Activated T-cell treated with anti-CD3 and anti-CD28 coated beads, Interleukin-2, amount 50 U/mL, for 24 hours (primary cell): ENCODE results near the gene PPIE.

Experiments
- DNase-seq: peaks from one replicate; pipeline ENCODE4 v3.0.0-alpha.2; 2020
- H3K27ac Mint-ChIP-seq: 2 replicates; pipeline ENCODE4 v1.8.0; 2020; ENCODE audit warnings: mild to moderate bottlenecking, mixed read lengths
- H3K27me3 Mint-ChIP-seq: 2 replicates; pipeline ENCODE4 v1.8.0; 2020; ENCODE audit warnings: mixed read lengths
- H3K36me3 Mint-ChIP-seq: 2 replicates; pipeline ENCODE4 v1.8.0; 2020; ENCODE audit warnings: low read depth, mixed read lengths
- H3K4me1 Mint-ChIP-seq: 2 replicates; pipeline ENCODE4 v1.8.0; 2020; ENCODE audit warnings: low read depth, mixed read lengths
- H3K4me3 Mint-ChIP-seq: 2 replicates; pipeline ENCODE4 v1.8.0; 2020; ENCODE audit warnings: mild to moderate bottlenecking, moderate library complexity, mixed read lengths
- H3K9me3 Mint-ChIP-seq: 2 replicates; pipeline ENCODE4 v1.8.0; 2020; ENCODE audit warnings: mixed read lengths

PPIE gene

DNA sequence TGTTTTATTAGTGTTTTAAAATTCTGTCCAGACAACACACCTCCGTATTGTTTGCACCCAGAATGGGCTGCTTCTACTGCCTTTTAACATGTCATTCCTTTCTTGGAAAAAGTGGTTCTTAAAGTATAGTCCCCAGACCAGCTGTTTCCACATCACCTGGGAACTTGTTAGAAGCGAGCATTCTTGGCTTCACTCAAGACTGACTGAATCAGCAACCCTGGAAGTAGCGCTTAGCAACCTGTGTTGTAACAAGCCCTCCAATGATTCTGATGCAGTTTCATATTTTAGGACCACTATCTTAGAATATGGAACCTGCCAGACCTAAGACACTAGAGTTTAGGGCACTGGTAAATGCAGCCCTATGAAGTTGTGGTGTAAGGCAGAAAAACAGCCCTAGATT is 6.0 kb upstream of the PPIE start:
- no peaks in the 10 kb centered on the region for H3K36me3 Mint-ChIP-seq
- DNase-seq, result no peak
- no peak overlapping the region for H3K4me3 Mint-ChIP-seq
- no peak overlapping the region for H3K27ac Mint-ChIP-seq
- H3K9me3 Mint-ChIP-seq, result no peaks in the 10 kb centered on the region
- peaks cover 70% of the 10 kb centered on the region for H3K27me3 Mint-ChIP-seq
- peaks cover 26% of the 10 kb centered on the region for H3K4me1 Mint-ChIP-seq

GRCh38 chr1:39733161-39733560 is 5.5 kb upstream of the PPIE start:
- no peak for DNase-seq
- Mint-ChIP-seq H3K27me3 (peaks cover 66% of the 10 kb centered on the region), H3K4me1 (peaks cover 24% of the 10 kb centered on the region), H3K27ac (no peak overlapping the region), H3K9me3 (no peaks in the 10 kb centered on the region), H3K4me3 (no peak overlapping the region), H3K36me3 (no peaks in the 10 kb centered on the region)

DNA sequence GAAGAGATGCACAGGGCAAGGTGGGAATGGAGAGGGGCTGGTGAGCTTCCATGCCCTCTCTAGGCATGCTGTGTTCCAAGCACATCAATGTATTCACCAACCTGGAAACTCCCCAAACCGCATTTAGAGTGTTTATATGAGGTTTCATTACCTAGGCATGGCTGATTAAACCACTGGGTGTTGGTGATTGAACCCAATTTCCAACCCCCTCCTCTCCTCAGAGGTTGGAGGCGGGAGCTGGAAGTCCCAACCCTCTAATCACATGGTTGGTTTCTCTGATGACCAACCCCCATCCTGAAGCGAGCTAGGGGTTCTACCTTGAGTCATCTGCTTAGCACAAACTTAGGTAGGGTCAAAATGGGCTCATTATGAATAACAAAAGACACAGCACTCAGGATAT is 3.0 kb upstream of the PPIE start:
- Mint-ChIP-seq H3K4me1 (peaks cover 34% of the 10 kb centered on the region), H3K9me3 (no peaks in the 10 kb centered on the region), H3K4me3 (no peak overlapping the region), H3K27ac (no peak overlapping the region), H3K27me3 (peaks cover 41% of the 10 kb centered on the region), H3K36me3 (peaks cover 18% of the 10 kb centered on the region)
- no peak for DNase-seq

GRCh38 chr1:39737546-39738169 is 1.0 kb upstream of the PPIE start:
- Mint-ChIP-seq H3K9me3 (no peaks in the 10 kb centered on the region), H3K36me3 (peaks cover 38% of the 10 kb centered on the region), H3K27me3 (peaks cover 31% of the 10 kb centered on the region), H3K4me1 (peaks cover 41% of the 10 kb centered on the region), H3K4me3 (no peak overlapping the region), H3K27ac (peak overlapping the region; percentile 28)
- no peak for DNase-seq

DNA sequence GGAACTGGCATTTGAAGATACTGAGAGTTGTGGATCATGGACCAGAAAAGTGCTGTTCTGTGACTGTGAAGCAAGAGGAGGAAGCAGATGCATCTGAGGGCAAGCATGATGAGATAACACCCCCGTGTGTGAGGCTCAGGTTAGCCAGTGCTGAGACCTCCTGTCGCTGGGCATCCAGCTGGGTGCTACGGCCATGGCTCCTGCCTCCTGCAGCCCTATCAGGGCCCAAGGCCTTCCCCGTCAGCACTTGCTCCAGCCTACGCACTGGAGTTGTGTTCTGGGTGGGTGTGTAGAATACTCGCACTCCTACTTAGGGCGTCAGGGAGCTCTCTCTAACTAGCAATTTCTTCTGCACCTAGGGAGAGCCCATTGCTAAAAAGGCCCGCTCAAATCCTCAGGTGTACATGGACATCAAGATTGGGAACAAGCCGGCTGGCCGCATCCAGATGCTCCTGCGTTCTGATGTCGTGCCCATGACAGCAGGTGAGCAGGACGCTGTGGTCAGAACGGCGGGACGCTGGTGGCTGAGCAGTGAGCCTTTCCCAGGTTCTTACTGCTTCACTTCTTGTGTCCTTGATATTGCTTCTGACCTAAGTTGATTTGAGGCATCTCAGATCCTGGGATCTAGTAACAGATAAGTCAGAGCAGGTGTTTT is 6.5 kb downstream of the PPIE start:
- no peak for DNase-seq
- peaks cover 94% of the 10 kb centered on the region for H3K36me3 Mint-ChIP-seq

DNA sequence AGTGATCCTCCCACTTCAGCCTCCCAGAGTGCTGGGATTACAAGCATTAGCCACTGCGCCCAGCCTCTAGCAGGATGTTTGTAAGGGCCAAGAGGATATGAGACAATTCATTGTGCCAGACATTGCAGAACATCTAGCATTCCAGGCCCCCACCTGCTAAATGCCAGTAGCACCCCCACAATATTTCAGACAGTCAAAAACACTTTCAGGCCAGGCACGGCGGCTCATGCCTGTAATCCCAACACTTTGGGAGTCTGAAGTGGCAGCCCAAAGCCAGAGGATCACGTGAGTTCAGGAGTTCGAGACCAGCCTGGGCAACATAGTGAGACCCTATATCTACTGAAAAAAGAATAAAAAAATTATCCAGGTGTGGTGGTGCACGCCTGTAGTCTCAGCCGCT is 12.9 kb downstream of the PPIE start:
- Mint-ChIP-seq H3K27ac (no peak overlapping the region), H3K27me3 (no peaks in the 10 kb centered on the region), H3K4me1 (peaks cover 6% of the 10 kb centered on the region), H3K9me3 (no peaks in the 10 kb centered on the region), H3K36me3 (peaks cover 99% of the 10 kb centered on the region), H3K4me3 (no peak overlapping the region)
- no peak for DNase-seq

More for the DNA sequence above, 6.5 kb downstream of the PPIE start:
- no peak overlapping the region for H3K27ac Mint-ChIP-seq
- H3K9me3 Mint-ChIP-seq, result no peaks in the 10 kb centered on the region
- no peak overlapping the region for H3K4me3 Mint-ChIP-seq
- peaks cover 19% of the 10 kb centered on the region for H3K4me1 Mint-ChIP-seq
- no peaks in the 10 kb centered on the region for H3K27me3 Mint-ChIP-seq

DNA sequence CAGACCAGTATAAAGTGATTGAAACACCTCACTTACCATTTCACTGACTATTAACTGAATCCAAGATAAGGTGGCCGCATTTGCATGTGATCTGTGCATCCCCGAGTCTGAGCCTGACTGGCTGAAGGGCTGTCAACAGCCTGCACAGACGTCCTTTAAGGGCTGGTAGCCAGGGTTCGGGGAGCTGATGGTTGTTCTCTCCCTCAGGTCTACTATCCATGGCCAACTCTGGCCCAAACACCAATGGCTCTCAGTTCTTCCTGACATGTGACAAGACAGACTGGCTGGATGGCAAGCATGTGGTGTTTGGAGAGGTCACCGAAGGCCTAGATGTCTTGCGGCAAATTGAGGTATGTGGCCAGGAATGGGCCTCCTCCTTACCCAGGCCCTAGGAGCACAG is 14.0 kb downstream of the PPIE start:
- no peaks in the 10 kb centered on the region for H3K4me1 Mint-ChIP-seq
- no peak overlapping the region for H3K27ac Mint-ChIP-seq
- no peaks in the 10 kb centered on the region for H3K27me3 Mint-ChIP-seq
- H3K36me3 Mint-ChIP-seq, result peaks cover 99% of the 10 kb centered on the region
- H3K9me3 Mint-ChIP-seq, result no peaks in the 10 kb centered on the region
- DNase-seq, result no peak
- no peak overlapping the region for H3K4me3 Mint-ChIP-seq

DNA sequence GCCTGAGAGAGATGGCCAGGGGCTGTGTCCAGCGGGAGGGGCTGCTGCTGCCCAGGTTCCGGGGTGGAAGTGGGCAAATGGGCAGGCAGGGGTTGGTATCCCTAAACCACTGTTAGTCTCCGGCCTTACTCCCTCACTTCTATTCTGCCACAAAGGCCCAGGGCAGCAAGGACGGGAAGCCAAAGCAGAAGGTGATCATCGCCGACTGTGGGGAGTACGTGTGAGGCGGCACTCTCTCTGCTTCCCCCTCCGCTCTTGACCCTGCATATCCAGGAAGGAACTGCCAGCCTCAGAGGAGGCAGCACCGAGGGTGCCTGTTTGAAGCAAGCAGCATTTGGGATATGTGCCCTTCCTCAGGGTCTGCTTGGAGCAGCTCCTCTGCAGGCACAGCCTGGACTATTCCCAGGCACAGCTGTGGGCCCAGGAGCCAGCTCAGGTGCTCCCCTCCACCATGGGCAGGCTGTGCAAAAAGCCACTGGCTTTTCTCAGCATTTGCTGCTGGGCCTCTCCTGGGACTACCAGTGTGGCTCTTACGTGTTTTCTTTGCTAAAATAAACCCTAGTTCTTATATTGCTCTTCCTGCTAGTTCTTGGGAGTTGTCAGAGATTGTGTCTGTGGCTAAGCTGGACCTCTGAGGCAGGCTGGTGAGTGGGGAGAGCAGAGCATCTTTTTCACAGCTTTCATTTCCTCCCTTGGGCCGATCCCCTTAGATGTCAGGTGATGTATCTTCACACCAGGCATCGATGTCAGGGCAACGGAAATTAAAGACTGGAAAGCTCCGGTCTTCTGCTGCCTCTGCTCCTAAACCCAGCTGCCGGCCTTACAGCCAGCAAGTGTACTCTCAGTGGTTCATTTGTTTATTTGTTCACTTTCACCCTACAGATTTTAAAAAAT is 14.7 kb downstream of the PPIE start:
- Mint-ChIP-seq H3K4me3 (no peak overlapping the region), H3K27me3 (no peaks in the 10 kb centered on the region), H3K27ac (no peak overlapping the region), H3K9me3 (no peaks in the 10 kb centered on the region), H3K4me1 (no peaks in the 10 kb centered on the region), H3K36me3 (peaks cover 99% of the 10 kb centered on the region)
- DNase-seq, result no peak

- DNase-seq, result no peak
- H3K4me1 Mint-ChIP-seq, result no peaks in the 10 kb centered on the region
- no peak overlapping the region for H3K27ac Mint-ChIP-seq
- no peaks in the 10 kb centered on the region for H3K27me3 Mint-ChIP-seq
- H3K4me3 Mint-ChIP-seq, result no peak overlapping the region
- peaks cover 99% of the 10 kb centered on the region for H3K36me3 Mint-ChIP-seq
- no peaks in the 10 kb centered on the region for H3K9me3 Mint-ChIP-seq
Measured at GRCh38 chr1:39754026-39754570, 15.4 kb downstream of the PPIE start.

- H3K4me1 Mint-ChIP-seq, result no peaks in the 10 kb centered on the region
- no peaks in the 10 kb centered on the region for H3K9me3 Mint-ChIP-seq
- H3K36me3 Mint-ChIP-seq, result peaks cover 99% of the 10 kb centered on the region
- no peak overlapping the region for H3K27ac Mint-ChIP-seq
- no peak overlapping the region for H3K4me3 Mint-ChIP-seq
- no peak for DNase-seq
- H3K27me3 Mint-ChIP-seq, result no peaks in the 10 kb centered on the region
Measured at GRCh38 chr1:39754906-39755504, 16.3 kb downstream of the PPIE start.

DNA sequence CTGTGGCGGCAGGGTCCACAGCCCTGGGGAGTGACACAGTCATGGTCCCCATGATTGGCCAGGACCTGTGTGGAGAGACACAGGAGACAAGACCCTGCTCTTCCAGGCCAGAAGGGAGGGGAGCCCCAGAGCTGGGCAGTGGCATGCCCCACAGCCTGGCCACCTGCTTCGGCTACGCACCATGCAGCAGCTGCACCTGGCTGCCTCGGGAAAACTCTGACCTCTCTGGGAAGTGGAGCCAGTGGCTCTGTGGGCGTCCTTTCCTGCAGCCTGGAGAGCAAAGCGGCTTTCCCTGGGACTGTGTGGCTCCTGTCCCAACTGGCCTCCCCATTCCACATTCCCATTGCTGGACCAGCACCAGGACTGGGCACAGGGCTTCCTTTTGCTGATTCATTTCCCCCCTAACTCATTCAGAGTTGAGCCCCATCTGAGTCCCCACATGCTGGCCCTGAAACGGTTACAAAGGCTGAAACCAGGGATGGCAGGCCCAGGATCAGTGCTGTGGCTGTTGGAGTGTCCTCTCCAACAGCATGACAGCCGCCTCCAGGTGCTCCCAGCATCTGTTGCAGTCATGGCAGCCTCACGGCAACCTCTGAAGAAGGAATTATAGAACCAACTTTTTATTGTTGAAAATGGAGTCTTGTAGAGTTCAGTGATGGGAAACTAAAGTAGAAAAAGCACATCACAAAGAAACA is 17.4 kb downstream of the PPIE start:
- no peaks in the 10 kb centered on the region for H3K27me3 Mint-ChIP-seq
- H3K36me3 Mint-ChIP-seq, result peaks cover 93% of the 10 kb centered on the region
- H3K27ac Mint-ChIP-seq, result peak overlapping the region; percentile 51
- H3K4me1 Mint-ChIP-seq, result no peaks in the 10 kb centered on the region
- H3K9me3 Mint-ChIP-seq, result no peaks in the 10 kb centered on the region
- no peak overlapping the region for H3K4me3 Mint-ChIP-seq
- no peak for DNase-seq

DNA sequence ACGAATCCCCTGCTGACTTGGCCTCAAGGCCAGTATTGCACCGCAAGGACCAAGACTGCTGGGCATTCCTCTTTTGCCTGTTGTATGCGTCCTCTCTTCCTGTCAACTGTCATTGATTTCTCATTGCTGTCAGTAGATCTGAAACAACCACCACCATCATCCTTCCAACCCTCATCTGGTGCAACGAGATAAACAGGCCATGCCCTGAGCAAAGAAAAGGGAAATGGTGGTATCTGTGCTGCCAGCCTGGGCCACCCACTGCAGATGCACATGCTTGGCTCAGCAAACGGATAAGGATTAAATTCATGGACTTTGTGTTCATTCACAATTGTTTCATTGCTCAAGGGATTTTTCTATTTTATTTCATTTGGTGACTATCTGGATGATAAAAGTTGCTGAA is 18.8 kb downstream of the PPIE start:
- H3K4me1 Mint-ChIP-seq, result no peaks in the 10 kb centered on the region
- peaks cover 85% of the 10 kb centered on the region for H3K36me3 Mint-ChIP-seq
- no peak overlapping the region for H3K27ac Mint-ChIP-seq
- no peaks in the 10 kb centered on the region for H3K9me3 Mint-ChIP-seq
- no peak for DNase-seq
- H3K27me3 Mint-ChIP-seq, result no peaks in the 10 kb centered on the region
- no peak overlapping the region for H3K4me3 Mint-ChIP-seq

GRCh38 chr1:39758556-39759435 is 20.1 kb downstream of the PPIE start:
- Mint-ChIP-seq H3K36me3 (peaks cover 72% of the 10 kb centered on the region), H3K27me3 (no peaks in the 10 kb centered on the region), H3K4me3 (no peak overlapping the region), H3K9me3 (no peaks in the 10 kb centered on the region), H3K4me1 (no peaks in the 10 kb centered on the region), H3K27ac (no peak overlapping the region)
- no peak for DNase-seq
